Measurements from ENCODE around the gene GLRX5. TPM values are rescaled to one million over a fixed set of nuclear protein-coding genes. Genes with fewer than 3 reads are reported as not detected.

The GLRX5 gene
- total RNA-seq, 1 donor from 2014 or later, result 51.4 TPM

- no peak for DNase-seq (ENCODE audit: low read depth)
- H3K4me3 ChIP-seq (ENCODE audit: low read depth, low read length), result peak overlapping the region; percentile 86
- TF ChIP-seq CTCF (conservative IDR thresholded peaks at IDR 0.05; ENCODE audit: low read depth, low read length), result no peak
Observed at GRCh38 chr14:95533822-95534221, 1.0 kb upstream of the GLRX5 start.

GRCh38 chr14:95535226-95536021, 574 bp downstream of the GLRX5 start:
- TF ChIP-seq CTCF (conservative IDR thresholded peaks at IDR 0.05; ENCODE audit: low read depth, low read length), result no peak
- H3K4me3 ChIP-seq (ENCODE audit: low read depth, low read length), result peak overlapping the region; percentile 73
- no peak for DNase-seq (ENCODE audit: low read depth)

GRCh38 chr14:95536036-95536593, 1.3 kb downstream of the GLRX5 start:
- TF ChIP-seq CTCF (conservative IDR thresholded peaks at IDR 0.05; ENCODE audit: low read depth, low read length), result no peak
- no peak for DNase-seq (ENCODE audit: low read depth)
- H3K4me3 ChIP-seq (ENCODE audit: low read depth, low read length), result peak overlapping the region; percentile 73

- no peak for TF ChIP-seq CTCF (conservative IDR thresholded peaks at IDR 0.05; ENCODE audit: low read depth, low read length)
- DNase-seq (ENCODE audit: low read depth), result no peak
- H3K4me3 ChIP-seq (ENCODE audit: low read depth, low read length), result peak overlapping the region; percentile 73
Observed at GRCh38 chr14:95536671-95537070, 1.8 kb downstream of the GLRX5 start.

- DNase-seq (ENCODE audit: low read depth), result no peak
- TF ChIP-seq CTCF (conservative IDR thresholded peaks at IDR 0.05; ENCODE audit: low read depth, low read length), result no peak
- peak overlapping the region; percentile 73 for H3K4me3 ChIP-seq (ENCODE audit: low read depth, low read length)
Observed at GRCh38 chr14:95537298-95538089, 2.6 kb downstream of the GLRX5 start.

GRCh38 chr14:95538801-95539509, 4.1 kb downstream of the GLRX5 start:
- no peak for TF ChIP-seq CTCF (conservative IDR thresholded peaks at IDR 0.05; ENCODE audit: low read depth, low read length)
- DNase-seq (ENCODE audit: low read depth), result no peak
- H3K4me3 ChIP-seq (ENCODE audit: low read depth, low read length), result no peak overlapping the region
